Stimulated activated CD8-positive, alpha-beta memory T cell treated with anti-CD3 and anti-CD28 coated beads, Interleukin-7, amount 100 ng/mL, for 4 hours (primary cell): ENCODE measurements around the gene PRKN.

ENCODE experiments used
- DNase-seq, 2 donors: peaks; one replicate each; pipeline ENCODE4 v3.0.0-alpha.2; 2020; ENCODE audit warnings: low read depth in 2 of 2

Gene PRKN

DNA sequence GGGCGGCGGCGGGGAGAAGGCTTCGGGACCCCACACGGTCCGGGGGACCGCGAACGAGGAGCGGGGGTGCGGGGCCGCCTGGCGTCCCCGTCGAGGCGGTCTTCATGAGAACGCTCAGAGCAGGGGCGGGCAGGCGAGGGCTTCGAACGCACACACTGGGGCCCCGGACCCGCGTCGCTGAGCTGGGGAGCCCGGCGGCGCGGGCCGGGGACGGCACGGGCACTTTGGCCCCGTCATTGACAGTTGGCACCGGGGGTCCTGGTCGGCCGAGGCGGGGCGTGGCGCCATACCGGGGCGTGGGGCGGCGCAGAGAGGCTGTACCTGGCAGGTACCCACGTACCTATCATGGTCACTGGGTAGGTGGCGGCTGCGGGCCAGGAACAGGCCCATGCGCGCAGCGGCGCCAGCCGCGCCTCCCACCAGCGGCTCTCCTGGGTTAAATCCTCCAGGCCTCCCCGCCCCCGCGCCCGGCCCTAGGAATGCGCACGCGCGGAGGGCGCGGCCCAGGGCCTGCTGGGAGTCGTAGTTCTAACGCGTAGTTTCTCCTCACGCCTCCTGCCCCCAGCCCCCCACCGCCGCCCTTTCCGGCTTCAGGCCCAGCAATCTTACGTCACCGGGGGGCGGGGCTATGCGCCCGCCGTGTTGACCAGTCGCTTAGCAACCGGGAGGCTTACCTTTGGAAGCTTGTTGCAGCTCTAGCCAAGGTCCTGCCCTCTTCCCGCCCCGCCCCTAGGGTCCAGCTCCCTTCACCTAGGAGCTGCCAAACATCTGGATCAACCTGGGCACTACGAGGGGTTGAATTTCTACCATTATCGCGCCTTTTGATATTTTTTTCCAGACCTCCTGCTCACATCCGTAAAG is at the start of gene PRKN, which contains the start of gene PACRG:
TSS of gene PRKN (minus strand) at position 445 of the 861 bp plus-strand sequence.
TSS of gene PACRG (plus strand) at position 653 of the 861 bp plus-strand sequence.
- DNase-seq: peak; percentile 90 to 96

- DNase-seq: no peak
Observed at GRCh38 chr6:162777091-162777490, 49.5 kb upstream of the PRKN start.

DNA sequence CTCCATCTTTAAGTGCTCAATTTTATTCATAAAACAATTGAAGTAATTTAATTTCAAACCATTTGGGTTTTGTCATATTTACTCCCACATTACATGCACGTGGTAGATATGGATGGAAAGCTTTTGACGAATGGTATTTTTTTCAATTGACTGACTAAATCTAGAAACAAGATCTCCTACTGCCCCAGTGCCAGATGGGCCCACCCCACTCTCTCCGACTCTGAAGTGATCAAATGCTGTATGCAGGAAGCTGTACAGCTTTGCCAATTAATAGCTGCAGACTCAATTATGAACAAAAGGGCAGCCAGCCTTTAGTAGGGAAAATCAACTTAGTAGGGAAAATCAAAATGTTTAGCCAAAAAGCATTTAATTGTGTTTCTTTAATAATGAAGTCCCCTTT is 46.4 kb upstream of the PRKN start:
- DNase-seq: no peak

GRCh38 chr6:162772466-162772865 is 44.9 kb upstream of the PRKN start:
- no peak for DNase-seq

DNA sequence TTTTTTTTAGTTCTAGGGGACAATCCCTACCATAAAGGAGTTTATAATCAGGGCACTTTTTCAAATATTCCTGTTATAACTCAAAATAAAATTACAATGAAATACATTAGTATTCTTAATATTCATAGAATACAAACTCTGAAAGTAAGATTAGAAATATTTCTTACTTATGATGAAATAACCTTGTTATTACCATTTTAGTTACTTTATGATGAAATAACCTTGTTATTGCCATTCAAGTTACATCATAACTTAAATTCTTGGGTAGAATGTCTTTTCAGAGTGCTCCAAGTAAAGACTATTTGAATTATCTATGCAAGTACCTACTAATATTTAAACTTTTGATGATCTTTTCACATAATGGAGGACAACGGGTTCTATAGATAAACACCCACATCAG is 43.4 kb upstream of the PRKN start:
- DNase-seq: no peak

DNA sequence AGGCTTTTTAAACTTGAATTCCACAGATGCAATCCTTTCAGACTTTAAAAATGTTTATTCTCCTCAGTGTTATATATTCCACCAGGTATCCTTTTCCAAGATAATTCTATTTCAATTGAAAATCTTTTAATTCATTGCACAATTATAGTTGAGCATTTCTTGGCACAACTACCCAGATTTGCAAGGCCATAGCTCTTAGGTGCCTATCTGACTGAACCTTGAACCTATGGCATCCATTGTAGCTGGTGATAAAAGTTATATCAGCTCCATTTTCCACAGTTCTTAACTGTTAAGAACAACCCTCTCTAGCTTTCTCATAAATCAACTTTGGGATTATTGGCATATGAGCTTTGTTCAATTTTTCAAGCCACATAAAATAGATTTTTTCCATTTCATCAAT is 42.6 kb upstream of the PRKN start:
- no peak for DNase-seq

DNA sequence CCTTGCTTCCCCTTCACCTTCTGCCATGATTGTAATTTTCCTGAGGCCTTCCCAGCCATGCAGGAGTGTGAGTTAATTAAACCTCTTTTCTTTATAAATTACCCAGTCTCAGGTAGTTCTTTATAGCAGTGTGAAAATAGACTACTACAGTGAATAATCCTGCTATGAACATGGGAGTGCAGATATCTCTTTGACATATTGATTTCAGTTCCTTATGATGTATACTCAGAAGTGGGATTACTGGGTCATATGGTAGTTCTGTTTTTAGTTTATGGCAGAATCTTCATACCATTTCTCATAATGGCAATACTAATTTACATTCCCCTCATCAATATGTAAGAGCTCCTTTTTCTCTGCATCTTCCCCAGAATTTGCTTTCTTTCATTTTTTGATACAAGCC is 26.2 kb upstream of the PRKN start:
- DNase-seq: no peak

DNA sequence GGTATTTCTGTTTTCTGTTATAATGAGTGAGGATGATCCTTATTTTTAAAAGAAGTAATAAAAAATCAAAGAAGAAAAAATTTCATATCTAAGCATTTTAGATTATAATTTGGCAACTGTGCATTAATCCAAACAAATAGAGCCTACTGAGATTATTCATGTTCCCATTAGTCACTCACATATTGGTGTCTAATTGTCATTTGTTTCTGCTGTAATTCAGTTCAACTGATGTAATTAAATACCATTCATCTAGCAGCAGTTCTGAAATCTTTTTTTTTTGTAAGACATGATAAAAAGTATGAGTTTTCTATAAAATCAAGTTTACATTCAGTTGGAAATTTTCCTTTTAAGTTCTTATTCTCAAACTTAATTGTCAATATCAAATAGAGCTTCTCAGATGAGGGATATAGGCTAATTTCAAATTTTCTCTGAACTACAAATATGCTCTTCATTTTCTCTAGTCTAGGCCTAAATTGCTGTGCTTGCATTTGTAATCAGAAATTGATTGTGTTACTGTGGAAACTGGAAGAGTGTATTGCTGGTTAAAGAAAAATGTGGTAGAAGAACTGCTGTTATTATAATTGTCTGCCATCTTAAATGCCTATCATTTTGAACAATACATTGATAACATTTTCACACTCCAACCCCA is 23.8 kb upstream of the PRKN start:
- DNase-seq: no peak

- DNase-seq: no peak
Observed at GRCh38 chr6:162750776-162751175, 23.2 kb upstream of the PRKN start.

GRCh38 chr6:162736961-162737360 is 9.4 kb upstream of the PRKN start:
- DNase-seq: no peak

GRCh38 chr6:162733489-162733888 is 5.9 kb upstream of the PRKN start:
- DNase-seq: no peak

DNA sequence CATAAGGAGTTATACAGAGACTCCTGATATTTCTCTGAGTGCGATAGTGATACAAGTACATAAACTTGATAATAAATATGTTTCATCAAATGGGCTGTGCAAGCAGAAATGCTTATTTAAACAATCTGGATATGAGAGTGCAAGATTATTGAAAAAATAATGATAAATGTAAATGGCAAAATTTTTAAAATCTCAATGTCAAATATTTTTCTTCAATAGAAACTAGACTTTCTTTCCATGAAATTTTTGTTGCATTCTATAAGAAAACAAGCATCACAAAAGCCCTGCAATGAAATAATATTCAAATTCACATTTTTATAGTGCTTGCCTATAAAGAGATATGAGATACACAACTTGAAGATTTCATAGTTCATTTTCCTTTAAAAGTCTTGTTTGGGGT is 2.9 kb upstream of the PRKN start:
- DNase-seq: no peak

- no peak for DNase-seq
Observed at GRCh38 chr6:162728706-162729105, 1.1 kb upstream of the PRKN start.

DNA sequence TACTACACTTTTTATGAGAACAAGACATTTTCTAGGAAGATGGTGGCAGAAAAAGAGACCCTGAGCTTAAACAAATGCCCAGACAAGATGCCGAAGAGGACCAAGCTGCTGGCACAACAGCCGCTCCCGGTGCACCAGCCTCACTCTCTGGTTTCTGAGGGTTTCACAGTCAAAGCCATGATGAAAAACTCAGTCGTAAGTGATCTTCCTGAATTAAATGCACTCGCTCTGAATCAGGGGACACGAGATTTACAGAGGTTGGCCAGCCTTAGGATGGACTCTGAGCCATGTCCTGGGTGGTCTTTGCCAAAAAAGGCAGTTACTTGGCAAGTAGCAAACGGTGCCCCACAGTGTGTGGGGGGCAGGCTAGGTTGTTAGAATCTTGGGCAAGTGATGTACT is 631 bp upstream of the PRKN start:
- no peak for DNase-seq

DNA sequence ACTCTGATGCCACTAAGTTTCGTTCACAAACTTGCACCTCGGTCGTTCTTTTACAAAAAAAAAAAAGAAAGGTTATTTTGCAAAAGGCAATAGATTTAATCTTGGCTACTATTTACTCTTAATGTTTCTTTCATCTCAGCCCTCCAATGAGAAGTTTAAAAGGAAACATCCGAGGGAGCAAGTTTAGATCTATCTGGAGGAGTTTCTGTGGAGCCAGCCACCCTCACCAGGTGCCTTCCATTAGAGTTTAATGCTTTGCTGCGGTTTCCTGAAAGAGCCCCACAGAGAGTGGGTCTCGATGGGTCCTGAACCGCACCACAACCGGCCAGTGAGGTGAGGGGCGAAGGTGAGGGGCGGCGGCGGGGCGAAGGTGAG is 632 bp downstream of the PRKN start:
- no peak for DNase-seq

DNA sequence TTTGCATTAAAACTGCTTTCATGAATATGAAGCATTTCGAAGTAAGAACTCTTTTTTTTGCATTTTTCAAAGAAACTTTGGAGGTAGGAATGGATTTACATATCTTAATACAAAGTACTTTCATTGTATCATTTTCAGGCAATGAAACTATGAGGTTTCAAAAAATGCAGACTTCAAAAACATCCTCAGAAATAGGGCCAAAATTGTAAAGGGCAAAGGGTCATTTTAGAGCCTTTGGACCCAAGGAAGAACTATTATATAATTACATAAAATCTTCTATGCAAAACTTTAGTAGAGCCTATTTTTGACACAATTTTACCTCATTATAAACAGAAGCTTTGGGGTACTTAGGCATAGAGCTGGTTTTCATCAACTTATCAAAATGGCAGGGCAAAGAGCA is 4.9 kb downstream of the PRKN start:
- DNase-seq: no peak

GRCh38 chr6:162722226-162722625 is 5.3 kb downstream of the PRKN start:
- DNase-seq: no peak

- DNase-seq: no peak
Observed at GRCh38 chr6:162721404-162721687, 6.2 kb downstream of the PRKN start.

- no peak for DNase-seq
Observed at GRCh38 chr6:162719528-162719927, 8.0 kb downstream of the PRKN start.

DNA sequence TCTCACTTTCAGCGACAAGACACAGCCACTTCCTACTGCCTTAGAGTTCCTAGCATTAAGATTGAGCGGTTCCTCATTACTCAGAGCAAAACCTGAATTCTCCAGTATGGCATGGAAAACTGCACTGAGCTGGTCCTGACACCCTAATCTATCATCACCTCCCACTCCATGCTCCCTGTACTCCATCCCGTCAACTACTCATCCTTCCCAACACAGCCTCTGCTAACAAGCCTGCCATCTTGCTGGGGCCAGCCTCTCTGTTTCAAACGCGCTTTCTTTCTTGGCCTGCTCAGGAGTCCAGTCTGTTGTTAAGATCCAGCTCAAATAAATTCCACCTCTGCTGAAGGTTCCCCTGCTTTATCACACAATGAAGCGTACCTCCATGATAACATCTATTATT is 12.0 kb downstream of the PRKN start:
- DNase-seq: no peak

DNA sequence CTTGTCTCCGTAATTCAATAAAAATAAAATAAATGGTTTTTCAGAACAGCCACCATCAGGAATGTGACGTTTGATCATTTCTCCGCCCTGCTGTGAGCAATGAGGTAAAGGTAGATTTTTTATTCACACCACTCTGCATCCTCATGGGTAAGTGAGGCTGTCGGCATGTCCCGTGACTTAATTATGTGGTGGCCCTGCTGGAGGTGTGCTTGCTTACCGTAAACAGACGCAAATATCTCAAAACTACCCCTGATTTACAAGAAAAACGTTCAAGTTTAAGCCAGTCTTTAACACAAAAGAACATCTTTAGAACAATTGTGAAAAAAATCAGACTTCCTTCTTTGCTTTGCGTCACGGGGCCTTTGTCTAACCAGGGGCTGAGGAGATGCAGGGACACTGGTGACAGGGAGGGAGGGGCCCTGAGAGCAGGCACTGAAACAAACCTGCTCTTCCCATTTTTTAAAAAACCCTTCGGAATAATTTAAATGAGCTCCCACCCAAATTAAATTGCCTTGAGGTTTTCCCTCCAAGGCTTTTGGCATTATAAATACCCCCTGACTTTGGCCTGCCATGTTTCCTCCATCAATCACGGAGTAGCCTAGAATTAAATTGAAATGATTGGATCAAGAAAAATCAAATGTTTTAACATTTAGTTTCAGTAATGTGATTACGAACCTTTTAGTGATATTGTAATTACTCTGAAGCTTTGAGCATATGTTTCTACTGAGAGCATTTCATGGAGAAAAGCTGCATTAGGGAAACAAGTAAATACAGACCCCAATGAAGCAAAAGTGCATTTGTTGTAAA is 13.4 kb downstream of the PRKN start:
- DNase-seq: no peak

DNA sequence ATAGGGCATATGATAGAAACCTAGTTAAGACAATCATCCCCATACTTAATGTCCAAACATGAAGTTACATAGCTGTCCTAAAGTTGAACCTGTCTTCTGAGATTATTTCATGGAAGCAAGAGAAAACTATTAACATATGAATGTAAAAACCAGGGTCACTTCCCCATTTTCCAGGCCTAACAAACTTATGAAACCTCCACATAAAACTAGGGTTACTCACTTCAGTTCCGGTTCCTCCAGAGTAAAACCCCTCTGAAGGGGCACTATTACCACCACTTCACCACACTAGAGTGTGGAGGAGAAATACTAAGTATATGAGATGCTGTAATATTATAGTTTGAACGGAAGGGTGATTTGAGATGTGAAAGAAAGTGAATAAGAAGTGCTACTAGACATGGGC is 14.9 kb downstream of the PRKN start:
- no peak for DNase-seq

DNA sequence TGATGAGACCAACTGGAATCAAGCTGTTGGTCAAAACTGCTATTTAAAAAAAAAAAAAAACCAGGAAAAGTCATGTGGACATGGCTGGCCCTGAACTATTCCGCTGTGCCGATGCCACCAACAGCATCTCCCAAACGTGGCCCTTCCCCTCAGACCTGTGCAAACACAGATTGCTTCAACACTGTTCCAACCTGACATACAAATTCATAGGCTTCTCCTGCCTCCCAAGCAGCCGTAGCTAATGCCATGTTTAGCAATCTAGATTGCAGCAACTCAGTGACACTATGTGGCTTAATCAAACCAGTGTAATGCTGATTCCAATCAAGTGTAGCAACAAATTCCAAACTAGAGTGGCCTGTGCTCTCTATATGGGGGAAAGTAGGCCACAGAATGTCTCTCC is 16.2 kb downstream of the PRKN start:
- no peak for DNase-seq
